CD4-positive, alpha-beta T cell treated with Interleukin-15 for 1 hour (primary cell): ENCODE measurements around the gene NAV1.
"Not testable (repeated sequence)": the region's sequence is repeated elsewhere in the genome, so short reads cannot be mapped to it uniquely, and the experiment has no call there.

ENCODE experiments used
- DNase-seq: peaks from one replicate; pipeline ENCODE4 v3.0.0-alpha.2; 2020

Gene NAV1, protein sequence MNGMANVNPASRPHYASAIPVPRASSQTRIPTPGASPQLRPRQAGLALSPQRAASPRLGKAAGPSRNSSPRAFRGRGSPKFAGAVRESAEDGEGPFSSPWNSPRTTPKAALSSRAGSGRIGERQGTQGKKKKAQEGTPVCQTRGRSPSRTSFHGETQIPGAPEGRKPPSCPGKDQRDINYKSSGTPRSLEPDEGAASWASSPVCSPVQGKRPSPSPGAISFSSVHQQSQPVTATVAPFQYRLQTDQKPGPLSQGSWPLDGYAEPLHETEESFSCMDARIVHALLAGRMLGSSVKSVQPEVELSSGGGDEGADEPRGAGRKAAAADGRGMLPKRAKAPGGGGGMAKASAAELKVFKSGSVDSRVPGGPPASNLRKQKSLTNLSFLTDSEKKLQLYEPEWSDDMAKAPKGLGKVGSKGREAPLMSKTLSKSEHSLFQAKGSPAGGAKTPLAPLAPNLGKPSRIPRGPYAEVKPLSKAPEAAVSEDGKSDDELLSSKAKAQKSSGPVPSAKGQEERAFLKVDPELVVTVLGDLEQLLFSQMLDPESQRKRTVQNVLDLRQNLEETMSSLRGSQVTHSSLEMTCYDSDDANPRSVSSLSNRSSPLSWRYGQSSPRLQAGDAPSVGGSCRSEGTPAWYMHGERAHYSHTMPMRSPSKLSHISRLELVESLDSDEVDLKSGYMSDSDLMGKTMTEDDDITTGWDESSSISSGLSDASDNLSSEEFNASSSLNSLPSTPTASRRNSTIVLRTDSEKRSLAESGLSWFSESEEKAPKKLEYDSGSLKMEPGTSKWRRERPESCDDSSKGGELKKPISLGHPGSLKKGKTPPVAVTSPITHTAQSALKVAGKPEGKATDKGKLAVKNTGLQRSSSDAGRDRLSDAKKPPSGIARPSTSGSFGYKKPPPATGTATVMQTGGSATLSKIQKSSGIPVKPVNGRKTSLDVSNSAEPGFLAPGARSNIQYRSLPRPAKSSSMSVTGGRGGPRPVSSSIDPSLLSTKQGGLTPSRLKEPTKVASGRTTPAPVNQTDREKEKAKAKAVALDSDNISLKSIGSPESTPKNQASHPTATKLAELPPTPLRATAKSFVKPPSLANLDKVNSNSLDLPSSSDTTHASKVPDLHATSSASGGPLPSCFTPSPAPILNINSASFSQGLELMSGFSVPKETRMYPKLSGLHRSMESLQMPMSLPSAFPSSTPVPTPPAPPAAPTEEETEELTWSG (N-terminal part only)

DNA sequence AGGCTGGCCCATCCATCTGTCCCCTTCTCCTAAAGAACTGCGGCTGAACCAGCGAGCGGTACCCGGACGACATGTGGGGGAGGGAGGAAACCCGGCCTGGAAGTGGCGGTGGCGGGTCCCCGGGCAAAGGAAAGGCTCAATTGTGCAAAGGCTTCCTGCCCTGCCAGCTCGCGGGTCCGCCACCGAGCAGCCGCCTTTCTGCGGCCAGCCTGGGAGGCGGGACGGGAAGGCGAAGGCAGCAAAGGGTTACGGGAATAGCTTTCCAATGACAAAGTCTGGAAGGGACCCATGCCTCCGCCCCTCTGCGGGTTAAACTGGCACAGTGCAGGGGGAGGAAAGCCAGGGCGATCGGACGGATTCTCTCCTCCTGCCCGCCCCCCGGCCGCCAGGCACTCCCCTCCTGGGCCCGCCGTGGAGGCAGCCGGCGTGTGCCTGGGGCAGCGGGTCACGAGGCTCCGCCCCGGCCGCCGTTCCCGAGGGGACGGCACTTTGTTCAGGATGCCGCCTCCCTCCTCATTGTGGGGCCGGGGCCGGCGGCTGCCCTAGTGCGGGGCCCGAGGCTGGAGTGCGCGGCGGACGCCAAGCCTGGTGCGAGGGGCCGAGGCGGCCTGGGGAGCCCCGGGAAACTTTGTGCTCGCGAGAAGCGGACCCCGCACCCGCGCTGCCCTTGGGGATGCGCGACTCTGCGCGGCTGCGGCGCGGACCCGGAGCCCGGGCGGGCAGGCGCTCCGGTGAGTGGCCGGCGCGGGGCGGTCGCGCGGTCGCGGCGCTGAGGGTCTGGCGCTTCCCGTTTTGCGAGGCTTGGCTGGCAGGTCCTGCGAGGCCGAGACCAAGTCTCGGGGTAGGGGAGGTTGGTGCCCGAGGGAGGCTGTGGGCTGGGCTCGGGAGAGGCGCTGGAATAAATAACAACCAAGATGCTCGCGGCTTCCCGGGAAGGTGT, at the start of gene NAV1:
Gene NAV1 (plus strand): TSS at position 516 of the 940 bp plus-strand sequence. CDS start 83,758 bp downstream, outside the sequence.
- no peak for DNase-seq

DNA sequence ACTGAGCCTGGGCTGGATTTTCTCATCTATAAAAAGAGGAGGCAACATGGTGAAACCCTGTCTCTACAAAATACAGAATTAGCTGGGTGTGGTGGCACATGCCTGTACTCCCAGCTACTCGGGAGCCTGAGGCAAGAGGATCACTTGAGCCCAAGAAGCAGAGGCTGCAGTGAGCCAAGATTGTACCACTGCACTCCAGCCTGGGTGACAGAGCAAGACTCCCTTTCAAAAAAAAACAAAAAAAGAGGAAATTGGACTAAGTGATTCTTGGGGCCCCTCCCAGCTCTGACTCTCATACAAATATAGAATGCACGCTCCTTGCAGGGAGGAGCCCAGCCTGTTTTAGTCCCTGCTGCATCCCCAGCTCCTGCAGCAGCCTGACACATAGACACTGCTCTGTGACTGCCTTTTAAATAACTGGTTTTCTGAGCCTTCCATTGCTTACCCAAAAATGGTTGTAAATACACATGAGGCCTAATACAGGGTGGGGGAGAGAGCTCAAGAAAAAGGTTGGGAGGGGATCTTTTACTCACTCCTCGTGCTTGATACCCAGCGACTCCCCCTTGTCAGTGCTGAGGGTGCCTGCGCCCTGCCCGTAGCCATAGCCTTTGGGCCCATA, 49.2 kb upstream of the NAV1 start:
- no peak for DNase-seq

DNA sequence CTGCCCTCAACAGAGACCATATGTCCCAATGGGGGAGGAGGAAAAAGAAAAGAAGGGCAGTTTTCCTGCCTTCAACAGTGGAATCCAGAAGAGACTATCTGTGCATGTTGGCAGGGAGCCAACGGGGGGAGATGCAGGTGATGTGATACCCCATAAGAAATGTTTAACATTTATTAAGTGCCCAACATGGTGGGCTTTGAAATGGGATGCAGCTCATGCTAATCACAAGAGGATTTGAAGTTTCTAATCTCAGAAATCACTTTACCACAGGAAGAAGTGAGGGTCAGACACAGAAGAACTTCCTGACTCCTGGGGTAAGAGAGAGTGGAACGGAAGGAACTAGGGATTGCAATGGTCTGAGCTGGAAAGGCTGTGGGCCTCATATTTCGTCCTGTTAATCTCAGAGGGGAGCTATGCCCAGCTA, 48.2 kb upstream of the NAV1 start:
- DNase-seq: no peak

DNA sequence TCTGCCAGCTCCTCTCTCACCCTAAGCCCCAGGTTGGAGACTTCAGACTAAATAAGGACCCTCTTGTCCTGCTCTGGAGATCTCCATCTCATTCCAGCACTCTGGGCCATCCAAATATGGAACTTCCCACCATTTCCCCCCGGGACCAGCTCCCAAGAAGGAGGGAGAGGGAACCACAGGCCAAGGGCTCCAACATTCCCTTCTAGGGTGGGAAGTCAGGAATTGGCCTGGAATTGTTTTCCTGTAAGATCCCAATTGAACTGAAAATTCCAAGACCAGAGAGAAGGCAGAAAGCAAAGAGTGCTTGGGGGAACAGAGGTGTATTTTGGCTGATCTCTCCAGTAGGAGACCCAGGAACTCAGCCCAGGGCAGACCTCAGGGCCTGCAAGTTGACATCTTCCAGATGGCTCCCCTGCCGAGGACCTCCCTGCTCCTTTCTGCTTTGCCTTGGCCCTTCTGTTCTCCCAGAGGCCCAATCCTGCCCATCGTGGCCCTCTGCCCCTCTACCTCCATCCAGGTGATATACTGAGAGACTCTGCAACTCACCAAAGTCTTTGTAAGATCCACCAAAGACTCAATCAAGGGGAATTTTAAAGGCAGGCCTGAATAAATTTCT, 46.9 kb upstream of the NAV1 start:
- DNase-seq: no peak

DNA sequence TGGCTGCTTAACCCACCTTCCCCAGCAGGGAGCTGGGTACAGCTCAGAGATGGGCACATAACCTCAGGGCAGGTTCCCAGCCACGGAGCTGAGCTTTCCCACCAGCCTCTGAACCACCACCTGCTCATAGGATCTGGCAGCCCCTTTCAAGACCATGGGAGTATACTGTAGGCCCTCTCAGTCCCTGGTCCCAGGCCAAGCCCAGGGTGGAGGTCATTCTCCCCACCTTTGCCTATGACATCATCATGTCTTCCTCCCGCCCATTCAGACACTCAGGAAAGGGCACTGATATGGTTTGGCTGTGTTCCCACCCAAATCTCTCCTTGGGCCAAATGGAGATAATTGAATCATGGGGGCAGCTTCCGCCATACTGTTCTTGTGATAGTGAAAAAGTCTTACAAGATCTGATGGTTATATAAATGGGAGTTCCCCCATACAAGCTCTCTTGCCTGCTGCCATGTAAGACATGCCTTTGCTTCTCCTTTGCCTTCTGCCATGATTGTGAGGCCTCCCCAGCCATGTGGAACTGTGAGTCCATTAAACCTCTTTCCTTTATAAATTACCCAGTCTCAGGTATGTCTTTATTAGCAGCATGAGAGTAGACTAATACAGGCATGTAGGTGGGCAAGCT, 45.8 kb upstream of the NAV1 start:
- not testable (repeated sequence) for DNase-seq

DNA sequence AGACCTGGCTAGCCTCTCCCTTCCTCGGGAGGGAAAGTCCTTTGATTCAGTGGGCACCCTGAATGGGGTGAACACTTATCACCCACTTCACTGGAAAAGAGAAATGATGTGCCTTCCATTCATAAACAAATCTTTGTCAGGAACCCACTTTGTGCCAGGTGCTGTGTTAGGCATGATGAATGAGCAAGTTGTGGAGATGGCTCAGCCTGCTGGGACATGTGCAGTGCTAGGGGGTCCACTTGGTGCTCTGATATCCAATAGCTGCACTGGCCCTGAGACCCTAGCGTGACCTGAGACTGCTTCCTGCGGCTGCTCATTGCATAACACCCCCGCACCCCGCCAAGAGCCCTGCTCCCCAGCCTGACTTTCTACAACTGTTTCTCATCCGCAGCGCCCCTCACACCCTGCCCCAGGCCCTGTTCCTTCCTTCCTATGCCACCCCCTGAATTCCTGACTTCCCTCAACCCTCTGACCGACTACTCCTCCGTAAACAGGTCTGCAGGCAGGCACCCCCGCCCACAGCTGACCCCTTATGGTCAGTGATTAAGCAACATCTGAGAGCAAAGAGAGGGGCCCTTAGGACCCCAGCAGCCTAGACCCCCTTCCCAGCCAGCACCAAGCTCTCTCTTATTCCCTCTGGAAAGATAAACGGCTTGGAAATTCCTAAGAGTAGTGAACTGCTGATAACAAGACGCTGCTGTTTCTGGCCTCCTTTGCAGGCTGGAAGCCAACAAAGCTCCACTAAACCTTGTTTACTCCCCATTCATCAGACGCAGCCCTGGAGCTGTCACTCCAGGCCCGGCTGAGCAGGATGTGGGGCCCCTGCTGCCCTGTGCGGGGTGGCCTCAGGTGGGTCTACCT, 44.9 kb upstream of the NAV1 start:
- no peak for DNase-seq

DNA sequence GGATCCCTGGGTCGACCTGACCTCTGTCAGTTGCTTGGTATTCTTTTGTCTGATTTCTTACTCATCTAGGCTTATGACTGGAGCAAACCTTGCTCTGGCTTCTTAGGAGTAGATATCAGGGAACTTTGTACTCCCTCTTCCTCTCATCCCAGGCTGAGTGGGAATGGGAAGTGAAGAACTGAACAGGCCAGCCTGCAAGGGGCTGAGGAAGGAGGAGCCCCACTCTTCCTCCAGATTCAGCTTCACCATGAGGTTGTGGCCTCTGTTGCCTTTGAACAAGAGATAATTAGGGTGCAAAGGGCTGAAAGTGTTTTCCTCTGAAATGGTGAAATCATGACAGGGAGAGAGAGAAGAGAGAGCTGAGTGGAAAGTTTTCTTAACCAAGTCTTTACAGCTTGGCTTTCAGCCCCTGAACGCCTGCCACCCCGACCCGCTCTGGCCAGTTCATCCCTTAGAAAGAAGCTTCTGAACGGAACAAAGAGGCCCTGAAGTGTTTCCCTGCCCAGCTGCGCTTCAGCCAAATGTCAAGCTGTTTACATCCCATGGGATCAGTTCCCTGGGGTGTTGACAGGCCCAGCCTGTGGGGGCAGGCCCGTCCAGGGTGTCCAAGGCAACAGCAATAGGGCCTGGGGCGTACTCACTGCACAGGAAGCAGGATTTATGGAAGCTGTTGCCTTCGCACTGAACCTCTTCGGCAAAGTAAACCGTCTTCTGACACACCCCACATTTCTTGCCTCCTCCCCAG, 43.2 kb upstream of the NAV1 start:
- no peak for DNase-seq

DNA sequence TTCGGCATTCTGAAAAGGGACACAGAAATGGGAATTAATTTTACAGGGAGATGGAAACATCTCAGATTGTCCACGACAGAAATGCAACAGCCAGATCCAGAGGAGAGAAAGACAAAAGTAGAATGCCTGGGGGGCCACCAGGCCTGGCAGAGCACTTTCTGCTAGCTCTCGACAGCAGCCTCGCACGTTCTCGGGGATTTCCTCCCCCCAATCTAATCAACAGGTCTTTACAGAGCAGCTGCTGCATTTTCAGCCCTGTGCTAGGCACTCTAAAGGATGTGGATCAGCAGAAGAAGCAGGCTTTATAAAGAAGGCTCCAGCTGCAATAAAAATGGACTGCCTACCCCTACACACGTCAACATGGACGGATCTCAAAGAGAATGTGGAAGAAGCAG, 42.6 kb upstream of the NAV1 start:
- no peak for DNase-seq

DNA sequence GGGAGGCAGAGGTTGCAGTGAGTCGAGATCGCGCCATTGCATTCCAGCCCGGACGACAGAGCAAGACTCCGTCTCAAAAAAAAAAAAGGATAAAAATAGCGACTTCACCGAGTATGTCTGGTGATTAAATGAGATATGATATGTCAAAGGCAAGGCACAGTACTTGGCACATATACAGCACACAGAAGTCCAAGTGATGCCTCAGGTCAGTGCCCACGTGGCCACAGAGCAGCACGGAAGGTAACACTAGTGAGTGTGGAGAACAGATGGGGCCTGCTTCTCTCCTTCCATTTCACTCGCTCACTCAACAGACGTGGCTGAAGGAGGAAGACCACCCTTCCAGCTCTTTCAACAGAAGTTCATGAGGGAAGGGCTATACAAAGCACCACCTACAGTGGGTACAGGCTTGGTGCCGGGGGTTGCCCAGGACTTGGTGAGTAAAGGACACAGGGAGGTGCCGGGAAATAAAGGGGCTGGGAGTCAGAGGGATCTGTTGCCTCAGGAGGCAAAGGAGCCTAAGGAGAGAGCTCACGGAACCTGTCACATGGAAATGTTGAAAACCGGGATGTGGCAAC, 40.9 kb upstream of the NAV1 start:
- DNase-seq: no peak

DNA sequence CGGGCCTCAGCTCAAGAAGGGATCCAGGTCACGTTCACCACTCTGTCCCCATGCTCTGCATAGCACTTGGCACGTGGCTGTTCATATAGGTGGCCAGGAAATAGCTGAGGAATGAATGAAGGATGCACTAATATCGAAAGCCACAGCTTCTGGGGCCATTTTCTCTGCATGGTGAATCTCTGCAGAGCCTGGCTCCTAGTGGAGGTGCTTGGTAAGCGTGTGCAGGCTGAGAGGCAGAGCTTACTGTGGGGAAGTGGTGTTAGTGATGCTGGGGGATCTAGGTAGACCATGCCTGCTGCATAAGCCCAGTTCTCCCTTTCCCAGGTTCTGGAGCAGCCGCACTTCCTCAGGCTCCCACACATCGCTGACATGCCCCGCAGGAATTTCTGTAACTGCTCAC, 40.3 kb upstream of the NAV1 start:
- no peak for DNase-seq

DNA sequence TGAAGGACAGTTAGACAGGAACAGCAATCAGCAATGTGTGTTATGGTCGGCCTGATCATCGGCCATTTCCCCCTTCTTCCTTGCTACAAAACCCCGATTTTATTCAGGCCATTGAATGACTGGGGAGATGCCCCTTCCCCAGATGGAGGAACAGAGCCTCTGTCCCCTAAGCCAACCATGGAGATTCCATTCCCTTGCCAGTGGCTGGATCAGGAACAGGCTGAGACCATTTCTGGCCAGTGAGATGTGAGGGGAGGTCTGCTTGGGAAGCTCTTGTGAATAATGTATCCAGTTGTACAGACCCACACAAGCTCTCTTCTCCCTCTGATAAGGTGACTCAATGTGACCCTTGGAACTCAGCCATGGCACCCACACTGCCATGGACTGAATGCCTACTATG, 39.7 kb upstream of the NAV1 start:
- DNase-seq: no peak

DNA sequence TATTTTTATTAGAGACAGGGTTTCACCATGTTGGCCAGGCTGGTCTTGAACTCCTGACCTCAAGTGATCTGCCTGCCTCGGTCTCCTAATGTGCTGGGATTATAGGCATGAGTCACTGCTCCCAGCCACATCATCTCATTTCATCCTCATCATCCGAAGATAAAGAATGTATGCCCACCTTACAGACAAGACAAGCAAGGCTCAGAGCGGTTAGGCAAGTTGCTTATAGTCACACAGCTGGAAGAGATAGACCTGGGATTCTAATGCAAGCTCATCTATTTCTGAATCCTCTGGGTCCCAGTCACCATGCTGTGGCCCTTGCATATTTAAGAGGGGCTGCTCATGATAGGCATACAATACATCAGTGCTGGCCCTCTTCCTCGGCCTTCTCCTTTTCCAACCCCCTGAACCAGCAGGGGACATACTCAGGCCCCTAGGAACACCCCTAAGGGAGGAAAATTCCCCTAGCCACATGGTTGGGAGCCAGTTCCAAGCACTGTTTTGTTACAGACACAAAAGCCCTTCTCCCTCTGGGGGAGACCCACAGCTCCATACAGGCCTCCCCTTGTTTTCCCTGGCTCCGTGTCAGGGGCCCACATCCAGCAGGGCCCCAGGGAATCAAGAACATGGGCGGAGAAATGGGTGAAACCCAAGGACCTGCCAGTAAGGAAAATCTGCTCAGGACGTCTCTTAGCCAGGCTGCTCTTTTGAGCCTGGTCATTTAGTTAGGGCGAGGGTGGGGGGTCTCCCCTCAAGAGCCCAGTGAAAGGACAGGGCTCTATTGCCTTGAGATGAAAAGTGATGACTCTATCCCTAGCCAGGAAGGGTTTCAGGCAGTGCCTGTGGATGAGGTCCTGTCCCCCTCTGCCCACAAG, 38.9 kb upstream of the NAV1 start:
- no peak for DNase-seq

DNA sequence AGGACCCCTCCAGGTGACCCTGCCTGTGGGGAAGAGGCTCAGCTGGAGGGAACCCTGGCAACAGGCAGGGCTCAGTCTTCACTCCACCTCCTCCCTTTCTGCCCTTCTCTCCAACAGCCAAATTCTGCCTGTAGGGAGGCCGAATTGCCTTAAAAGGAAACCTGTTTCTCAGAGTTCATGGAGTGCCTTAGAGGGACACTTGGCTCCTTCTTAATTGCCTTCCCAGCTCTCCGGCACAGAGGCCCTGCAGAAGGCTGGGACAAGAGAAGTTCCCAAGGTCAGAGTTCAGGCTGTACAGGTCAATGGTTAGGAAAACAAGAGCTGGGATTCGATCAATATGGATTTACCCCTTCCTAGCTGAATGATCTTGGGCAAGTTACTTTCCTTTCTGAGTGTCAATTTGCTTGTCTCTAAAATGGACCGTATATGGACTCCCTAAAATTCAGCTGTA, 38.2 kb upstream of the NAV1 start:
- DNase-seq: no peak

DNA sequence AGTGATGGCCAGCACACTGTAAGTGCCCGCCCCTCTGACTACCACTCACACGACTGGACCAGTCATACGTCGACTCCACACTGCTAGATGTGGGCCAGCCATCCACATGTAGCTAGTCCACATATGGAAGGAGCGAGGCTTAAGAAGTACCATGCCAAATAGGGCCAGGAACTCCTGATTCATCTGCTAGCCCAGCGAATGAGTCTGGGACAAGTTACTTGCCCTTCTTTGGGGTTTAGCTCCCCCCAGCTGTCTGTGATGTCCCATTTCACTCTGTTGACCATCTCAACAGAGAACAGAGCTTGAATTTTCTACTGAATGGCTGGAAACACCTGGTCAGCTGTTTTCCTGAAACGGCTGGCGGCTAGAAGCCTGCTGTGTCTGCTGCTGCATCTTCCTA, 37.8 kb upstream of the NAV1 start:
- DNase-seq: no peak

DNA sequence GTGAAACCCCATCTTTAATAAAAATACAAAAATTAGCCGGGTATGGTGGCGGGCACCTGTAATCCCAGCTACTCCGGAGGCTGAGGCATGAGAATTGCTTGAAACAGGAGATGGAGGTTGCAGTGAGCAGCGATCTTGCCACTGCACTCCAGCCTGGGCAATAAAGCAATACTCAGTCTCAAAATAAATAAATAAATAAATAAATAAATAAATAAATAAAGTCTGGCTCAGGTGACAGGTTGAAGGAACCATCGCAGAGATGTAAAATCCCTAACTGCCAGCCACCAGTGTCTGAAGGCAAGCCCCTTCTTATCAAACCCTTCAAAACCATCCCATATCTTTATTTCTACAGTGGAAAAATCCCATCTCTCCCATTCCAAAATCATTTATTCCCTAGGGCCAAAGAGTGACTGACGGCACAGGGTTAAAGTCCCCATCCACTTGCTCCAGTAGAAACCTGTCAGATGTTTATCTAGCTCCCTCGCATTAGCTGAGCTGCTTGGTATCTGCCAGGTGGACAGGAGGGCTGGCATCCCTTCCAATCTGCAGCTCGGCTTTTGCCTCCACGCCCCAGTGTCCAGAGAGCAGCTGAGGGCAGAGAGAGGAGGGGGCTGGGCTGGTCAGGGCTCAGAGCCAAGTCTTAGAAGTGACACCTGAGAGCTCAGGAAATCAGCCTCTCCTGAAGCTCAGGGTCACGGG, 37.0 kb upstream of the NAV1 start:
- no peak for DNase-seq

DNA sequence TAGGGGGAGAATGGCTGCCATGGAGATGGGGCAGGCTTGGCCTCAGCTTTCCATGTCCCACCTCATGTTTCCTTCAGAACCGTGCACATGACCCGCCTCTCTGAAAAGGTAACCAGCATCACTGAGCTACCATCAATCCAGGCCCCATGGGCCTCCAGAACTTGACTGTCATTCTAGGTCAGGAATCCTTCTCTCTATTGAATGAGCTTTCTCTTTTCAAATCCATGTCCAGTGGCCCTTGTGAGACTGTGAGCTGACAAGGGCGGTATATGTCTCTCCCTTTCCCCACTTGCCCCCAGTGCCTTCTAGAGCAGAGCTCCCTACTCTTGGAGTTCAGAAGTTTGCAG, 36.4 kb upstream of the NAV1 start:
- no peak for DNase-seq
